Left lobe of liver (tissue), 2 donors: ENCODE results near the gene CAVIN2. TPM values are rescaled to one million over a fixed set of nuclear protein-coding genes. Genes with fewer than 3 reads are reported as not detected.

Experiments used
- ATAC-seq: fragments of 200-7000 bp; cut with Tn5 transposase; one replicate; pipeline ENCODE4 v1.9.1; 2020; ENCODE audit warnings: mild to moderate bottlenecking, moderate library complexity
- DNase-seq: peaks from one replicate; pipeline ENCODE4 v3.0.0-alpha.2; 2020; ENCODE audit warnings: low spot score
- total RNA-seq: library from RNA; stranded (reverse); gene quantifications from one replicate; pipeline ENCODE4 v1.2.1, GENCODE V29; 2021
- donor health status: DM: no; HTN: no; CAD: no; lungs with moderate emphysema.
- donor health status: DM: no; HTN: yes; CAD: no.

Gene CAVIN2
- 8.6 TPM for total RNA-seq

DNA sequence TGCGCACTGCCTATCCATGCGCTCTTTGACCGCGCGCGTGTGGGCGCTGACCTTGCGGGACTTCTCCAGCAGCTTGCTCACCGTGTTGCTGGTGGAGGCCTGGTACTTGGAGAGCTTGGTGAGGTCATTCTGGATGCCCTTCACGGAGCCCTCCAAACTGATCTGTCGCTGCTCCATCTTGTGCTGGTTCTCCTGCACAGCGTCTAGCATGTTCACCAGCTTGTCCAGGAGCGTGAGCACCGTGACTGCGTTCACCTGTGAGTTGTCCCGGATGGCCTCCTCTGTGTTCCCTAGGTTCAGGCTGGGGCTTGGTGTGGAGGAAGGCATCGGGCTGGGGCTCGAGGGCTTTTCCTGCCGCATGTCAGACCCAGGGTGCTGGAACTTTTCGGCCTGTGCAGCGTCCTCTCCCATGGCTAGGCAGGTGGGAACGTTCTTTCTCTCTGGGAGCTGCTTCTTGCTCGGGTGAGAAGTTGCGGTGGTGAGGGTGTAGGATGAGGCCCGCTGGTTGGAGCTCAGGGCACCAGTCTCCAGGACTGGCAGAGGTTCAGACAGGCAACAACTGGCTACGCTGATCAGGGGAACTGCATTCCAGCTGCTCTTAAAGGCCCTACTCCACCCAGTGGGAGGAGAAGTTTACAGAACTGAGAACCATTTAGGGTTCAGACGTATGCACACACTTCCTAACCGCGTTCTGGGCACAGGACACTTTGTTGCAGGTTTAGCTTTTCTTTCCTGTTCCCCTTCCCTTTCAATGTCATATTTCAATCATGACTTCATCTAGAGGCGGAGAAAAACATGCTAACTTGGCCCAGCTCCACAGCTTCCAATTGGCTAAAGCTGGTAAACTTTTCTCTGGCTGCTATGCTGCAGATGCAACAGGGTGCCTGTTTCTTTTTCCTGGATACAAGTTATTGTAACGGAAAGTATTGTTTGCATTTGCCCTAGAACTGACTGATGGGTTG is at the start of gene CAVIN2:
Gene CAVIN2 (minus strand): TSS at position 574 of the 962 bp plus-strand sequence. CDS start 163 bp downstream, at position 411.
- peak; percentile 85 for ATAC-seq
- peak; percentile 53 for DNase-seq

GRCh38 chr2:191895743-191896142 is 48.9 kb upstream of the CAVIN2 start:
- DNase-seq (no peak), ATAC-seq (no peak)

GRCh38 chr2:191895195-191895594 is 48.3 kb upstream of the CAVIN2 start:
- DNase-seq = no peak
- ATAC-seq = no peak

DNA sequence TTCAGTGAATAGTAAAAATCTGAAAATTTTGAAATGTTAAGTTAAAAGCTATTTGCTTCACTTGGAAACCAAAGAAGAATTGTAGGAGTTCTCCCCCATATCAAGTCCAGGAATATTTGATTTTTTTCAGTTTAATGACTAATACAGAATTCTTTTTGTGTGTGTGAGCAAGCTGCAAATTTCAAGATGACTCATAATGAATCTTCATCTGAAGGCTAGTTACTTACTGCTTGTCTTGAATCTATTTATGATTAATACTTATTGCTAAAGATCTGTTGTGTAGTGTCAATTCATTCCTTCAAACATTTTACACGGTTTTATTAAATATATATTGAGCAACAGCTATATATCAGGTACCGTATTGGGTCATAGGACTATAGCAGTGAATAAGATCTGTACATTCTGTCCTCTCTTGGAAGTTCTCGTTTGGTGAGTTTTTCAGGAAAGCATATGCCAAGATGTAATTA is 47.8 kb upstream of the CAVIN2 start:
- no peak for ATAC-seq
- DNase-seq = no peak

- ATAC-seq (no peak), DNase-seq (no peak)
Measured at GRCh38 chr2:191892391-191892790, 45.5 kb upstream of the CAVIN2 start.

GRCh38 chr2:191891656-191892055 is 44.8 kb upstream of the CAVIN2 start:
- no peak for ATAC-seq
- DNase-seq = no peak

DNA sequence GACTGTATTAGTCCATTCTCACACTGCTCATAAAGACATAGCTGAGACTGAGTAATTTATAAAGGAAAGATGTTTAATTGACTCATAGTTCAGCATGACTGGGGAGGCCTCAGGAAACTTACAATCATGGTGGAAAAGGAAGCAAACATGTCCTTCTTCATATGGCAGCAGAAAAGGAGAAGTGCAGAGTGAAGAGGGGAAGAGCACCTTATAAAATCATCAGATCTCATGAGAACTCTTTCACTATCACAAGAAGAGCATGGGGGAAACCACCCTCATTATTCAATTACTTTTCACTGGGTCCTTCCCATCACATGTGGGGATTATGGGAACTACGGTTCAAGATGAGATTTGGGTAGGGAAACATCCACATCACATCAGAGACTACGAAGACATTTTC is 43.0 kb upstream of the CAVIN2 start:
- ATAC-seq (no peak), DNase-seq (no peak)

- DNase-seq = no peak
- ATAC-seq = no peak
Measured at GRCh38 chr2:191888400-191889166, 41.7 kb upstream of the CAVIN2 start.

GRCh38 chr2:191885650-191886049 is 38.8 kb upstream of the CAVIN2 start:
- ATAC-seq = no peak

DNA sequence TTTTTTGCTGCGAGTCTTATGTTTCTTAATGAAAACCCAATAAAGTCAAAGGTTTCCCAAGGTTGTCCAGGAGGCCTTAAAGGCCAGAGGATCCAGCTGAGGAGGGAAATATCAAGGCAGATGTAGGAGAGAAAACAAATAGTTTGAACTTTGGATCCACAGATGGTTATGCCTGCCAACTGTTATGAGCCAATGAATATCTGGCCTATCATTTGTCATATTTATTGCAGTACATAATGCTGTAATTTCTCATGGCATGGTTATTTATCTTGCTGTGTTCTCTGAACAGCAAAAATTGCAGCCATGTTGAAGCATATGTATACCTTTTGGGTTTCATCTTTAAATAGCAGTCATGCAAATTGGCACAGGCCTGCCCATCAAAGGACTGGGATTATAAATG is 38.2 kb upstream of the CAVIN2 start:
- ATAC-seq = peak; percentile 36
- no peak for DNase-seq

More at GRCh38 chr2:191885650-191886049, 38.8 kb upstream of the CAVIN2 start:
- no peak for DNase-seq

DNA sequence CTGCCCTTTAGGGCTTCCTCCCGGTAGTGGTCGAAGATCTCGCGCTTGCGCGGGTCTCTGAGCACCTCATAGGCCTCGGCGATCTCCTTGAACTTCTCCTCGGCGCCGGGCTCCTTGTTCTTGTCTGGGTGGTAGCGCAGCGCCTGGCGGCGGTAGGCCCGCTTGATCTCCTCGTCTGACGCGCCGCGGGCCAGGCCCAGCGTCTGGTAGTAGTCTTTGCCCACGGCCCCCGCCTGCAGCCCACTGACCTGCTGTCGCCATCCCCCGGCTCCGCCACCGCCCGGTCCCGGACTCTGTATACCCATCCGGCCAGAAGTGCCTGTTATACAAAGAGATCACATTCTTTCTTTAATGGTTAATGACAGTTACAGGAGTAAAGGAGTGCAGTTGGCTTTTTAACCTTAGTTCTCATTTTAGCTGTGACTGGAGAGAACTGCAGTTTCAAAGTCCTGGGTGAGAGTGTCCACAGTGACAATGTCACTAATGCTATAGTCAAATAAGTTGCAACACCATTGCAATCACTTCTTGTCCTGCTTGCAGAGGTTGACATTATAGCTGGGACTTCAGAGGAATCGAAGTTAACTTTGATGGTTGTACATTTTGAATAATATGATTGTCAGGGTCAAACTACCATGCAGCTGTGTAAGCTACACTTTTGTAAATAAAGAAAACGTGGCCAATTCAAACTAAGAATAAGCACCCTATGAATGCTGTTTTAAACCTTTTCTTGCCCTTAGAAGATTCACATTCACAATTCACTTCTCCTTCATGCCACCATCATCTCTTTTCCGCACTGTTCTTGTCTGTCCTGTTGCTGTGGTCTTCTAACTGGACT is 35.3 kb upstream of the CAVIN2 start:
- ATAC-seq (peak; percentile 64), DNase-seq (no peak)

DNA sequence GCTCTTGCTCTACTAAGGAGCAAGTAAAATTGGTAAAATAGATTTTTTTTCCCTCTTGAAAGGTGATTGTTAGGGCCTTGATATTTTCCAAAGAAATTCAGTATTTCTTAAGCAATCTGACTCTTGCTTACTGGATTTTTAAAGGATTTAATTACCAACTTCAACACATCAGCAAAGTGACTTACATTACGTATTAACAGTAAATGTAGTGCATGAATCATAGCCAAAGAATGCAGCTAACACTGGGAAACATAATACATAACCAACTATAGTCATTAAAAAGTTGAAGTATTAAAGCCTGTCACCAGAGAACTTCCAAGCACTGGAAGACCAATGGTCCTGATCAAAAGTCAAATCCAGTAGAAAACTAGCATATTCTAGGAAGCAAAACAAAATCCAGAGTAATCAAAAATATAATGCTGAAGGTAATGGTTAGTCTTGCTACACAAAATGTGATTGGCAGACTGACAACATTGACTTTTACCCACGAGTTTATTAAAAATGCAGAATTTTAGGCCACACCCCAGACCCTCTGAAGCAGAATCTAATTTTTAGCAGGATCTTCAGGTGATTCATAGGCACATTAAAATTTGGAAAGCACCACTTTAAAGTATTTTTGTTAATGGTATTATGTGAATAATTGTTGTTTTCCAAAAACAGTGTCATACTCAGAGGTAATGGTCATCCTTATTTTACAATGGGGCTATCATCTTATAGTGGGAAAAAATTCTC is 31.8 kb upstream of the CAVIN2 start:
- ATAC-seq (no peak), DNase-seq (no peak)

DNA sequence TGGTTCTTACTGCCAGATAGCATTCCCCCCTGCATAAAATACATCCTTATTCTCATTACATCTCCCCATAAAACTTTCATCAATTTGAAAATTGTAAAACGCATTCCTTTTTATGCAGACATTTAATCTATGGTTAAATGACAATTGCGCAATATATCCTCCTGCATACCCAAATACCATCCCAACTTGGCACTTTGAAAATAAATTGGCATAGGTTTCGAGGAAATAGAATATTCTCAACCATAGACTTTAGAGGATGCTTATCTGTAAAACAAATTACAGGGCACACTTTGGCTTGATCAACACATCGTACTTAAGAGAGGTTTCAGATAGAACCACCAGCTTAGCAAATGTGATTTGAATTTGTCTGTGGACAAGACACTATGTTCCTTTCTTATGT is 31.0 kb upstream of the CAVIN2 start:
- DNase-seq (no peak), ATAC-seq (no peak)

- ATAC-seq (no peak), DNase-seq (no peak)
Measured at GRCh38 chr2:191875859-191876258, 29.0 kb upstream of the CAVIN2 start.

GRCh38 chr2:191870744-191871143 is 23.9 kb upstream of the CAVIN2 start:
- DNase-seq (no peak), ATAC-seq (no peak)

GRCh38 chr2:191869781-191870180 is 22.9 kb upstream of the CAVIN2 start:
- ATAC-seq (no peak), DNase-seq (no peak)

- DNase-seq = no peak
- no peak for ATAC-seq
Measured at GRCh38 chr2:191869178-191869577, 22.3 kb upstream of the CAVIN2 start.

DNA sequence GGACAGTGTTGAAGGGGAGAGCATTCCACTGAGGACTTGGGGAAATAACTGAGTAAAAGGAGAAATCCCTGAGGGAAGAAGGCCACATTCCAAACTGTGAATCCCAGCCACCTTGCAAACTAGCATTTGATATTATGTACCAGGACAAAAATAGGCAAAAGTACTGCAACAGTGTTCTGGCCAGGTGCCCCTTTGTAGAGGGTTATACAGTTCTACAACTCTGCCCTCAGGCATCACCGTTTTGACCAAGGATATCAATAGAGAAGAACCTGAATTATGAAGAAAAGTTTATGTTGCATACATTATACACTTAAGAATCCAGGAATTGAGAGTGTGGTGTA is 20.6 kb upstream of the CAVIN2 start:
- DNase-seq = no peak
- peak; percentile 8 for ATAC-seq

DNA sequence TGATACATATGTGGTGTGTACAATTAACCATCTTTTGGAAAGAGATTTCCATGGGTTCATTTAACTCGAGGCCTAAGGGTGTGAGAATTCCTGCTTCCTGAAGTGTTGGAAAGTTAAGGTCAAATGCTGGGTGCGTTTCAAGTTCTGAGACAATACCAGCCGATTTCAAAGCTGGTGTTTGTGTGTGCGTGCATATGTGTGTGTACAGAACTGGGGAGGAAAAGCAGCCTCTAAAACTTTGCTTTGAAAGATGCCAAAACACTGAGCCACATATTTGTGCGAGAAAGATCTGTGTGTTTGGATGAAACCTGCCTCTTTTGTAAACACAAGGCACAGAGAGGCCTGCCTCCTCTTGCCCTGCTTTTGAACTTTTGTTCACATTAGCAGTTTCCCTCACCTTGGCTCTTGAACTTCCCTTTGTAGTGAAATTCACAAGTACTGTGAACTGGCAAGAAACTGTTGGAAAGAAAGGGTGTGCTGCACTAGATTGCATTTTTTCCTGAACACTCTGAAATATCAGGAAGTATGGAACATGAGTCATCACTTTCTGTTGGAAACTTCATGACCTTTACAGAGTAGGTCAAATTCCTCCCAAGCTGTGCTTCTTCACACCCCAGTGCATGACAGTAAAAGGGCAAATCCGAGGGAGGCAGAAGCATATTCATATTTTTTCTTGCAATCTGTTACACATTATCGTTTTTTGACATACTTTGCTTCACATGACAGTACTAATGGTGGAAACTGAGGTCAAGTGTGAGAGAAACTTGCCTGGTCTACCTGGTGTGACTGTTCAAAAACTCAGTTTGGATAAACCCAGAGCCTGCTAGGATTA is 20.0 kb upstream of the CAVIN2 start:
- DNase-seq = no peak
- ATAC-seq = peak; percentile 92
